Nephron (organoid): ENCODE data around the gene NEFH.
A peak's percentile ranks its signal among the peaks of the same experiment; 100 is the strongest.

Experiments
- H3K27ac Mint-ChIP-seq, 3 experiments: 2 replicates each; pipeline ENCODE4 v1.8.0; 2020; ENCODE audit warnings: mixed read lengths in 3 of 3, mild to moderate bottlenecking in 2 of 3, moderate library complexity in 1 of 3
- H3K27me3 Mint-ChIP-seq: 2 replicates; pipeline ENCODE4 v1.8.0; 2021; ENCODE audit warnings: low read depth, mild to moderate bottlenecking, moderate library complexity, mixed read lengths
- H3K36me3 Mint-ChIP-seq: 2 replicates; pipeline ENCODE4 v1.8.0; 2020; ENCODE audit warnings: low read depth, mixed read lengths
- H3K4me1 Mint-ChIP-seq: 2 replicates; pipeline ENCODE4 v1.8.0; 2020; ENCODE audit warnings: mixed read lengths
- H3K4me3 Mint-ChIP-seq, 3 experiments: 2 replicates each; pipeline ENCODE4 v1.8.0; 2020; ENCODE audit warnings: mild to moderate bottlenecking in 3 of 3, mixed read lengths in 3 of 3, moderate library complexity in 2 of 3
- H3K9me3 Mint-ChIP-seq: 2 replicates; pipeline ENCODE4 v1.8.0; 2020; ENCODE audit warnings: mixed read lengths
- CTCF ChIP-seq, 3 experiments: fragments of 200-600 bp; sonication (generic); IDR thresholded peaks; one replicate each; pipeline ENCODE4 v1.5.0; 2021; ENCODE audit warnings: antibody characterized with exemption in 3 of 3; ENCODE audit not compliant: unreplicated experiment in 3 of 3

Gene NEFH

GRCh38 chr22:29470159-29470855, 9.7 kb upstream of the NEFH start:
- no peak overlapping the region for H3K27ac Mint-ChIP-seq
- H3K36me3 Mint-ChIP-seq, result no peaks in the 10 kb centered on the region
- H3K9me3 Mint-ChIP-seq, result no peaks in the 10 kb centered on the region
- H3K4me1 Mint-ChIP-seq, result peaks cover 5% of the 10 kb centered on the region
- H3K4me3 Mint-ChIP-seq, result peak overlapping the region; percentile 54 to 68 (median 60)
- H3K27me3 Mint-ChIP-seq, result peaks cover 69% of the 10 kb centered on the region
- peak; percentile 86 to 97 (median 96) for TF ChIP-seq CTCF (IDR thresholded peaks at IDR 0.05; ENCODE audit: unreplicated experiment in 3 of 3)

GRCh38 chr22:29473001-29473400, 7.0 kb upstream of the NEFH start:
- Mint-ChIP-seq H3K36me3 (no peaks in the 10 kb centered on the region), H3K9me3 (no peaks in the 10 kb centered on the region), H3K27me3 (peaks cover 77% of the 10 kb centered on the region), H3K27ac (no peak overlapping the region), H3K4me1 (peaks cover 5% of the 10 kb centered on the region), H3K4me3 (no peak overlapping the region)
- TF ChIP-seq CTCF (IDR thresholded peaks at IDR 0.05; ENCODE audit: unreplicated experiment in 3 of 3), result no peak

GRCh38 chr22:29475550-29475949, 4.5 kb upstream of the NEFH start:
- no peak for TF ChIP-seq CTCF (IDR thresholded peaks at IDR 0.05; ENCODE audit: unreplicated experiment in 3 of 3)
- H3K9me3 Mint-ChIP-seq, result no peaks in the 10 kb centered on the region
- no peak overlapping the region for H3K4me3 Mint-ChIP-seq
- no peaks in the 10 kb centered on the region for H3K36me3 Mint-ChIP-seq
- no peak overlapping the region for H3K27ac Mint-ChIP-seq
- H3K27me3 Mint-ChIP-seq, result peaks cover 72% of the 10 kb centered on the region
- peaks cover 15% of the 10 kb centered on the region for H3K4me1 Mint-ChIP-seq

GRCh38 chr22:29476116-29476515, 3.9 kb upstream of the NEFH start:
- Mint-ChIP-seq H3K9me3 (no peaks in the 10 kb centered on the region), H3K4me1 (peaks cover 16% of the 10 kb centered on the region), H3K36me3 (no peaks in the 10 kb centered on the region), H3K27me3 (peaks cover 70% of the 10 kb centered on the region), H3K4me3 (no peak overlapping the region), H3K27ac (no peak overlapping the region)
- TF ChIP-seq CTCF (IDR thresholded peaks at IDR 0.05; ENCODE audit: unreplicated experiment in 3 of 3), result no peak

GRCh38 chr22:29477723-29478318, 2.2 kb upstream of the NEFH start:
- H3K27me3 Mint-ChIP-seq, result peaks cover 69% of the 10 kb centered on the region

More at GRCh38 chr22:29477723-29478318, 2.2 kb upstream of the NEFH start:
- Mint-ChIP-seq H3K4me3 (peak overlapping the region; percentile 39 to 59 (median 40)), H3K4me1 (peaks cover 26% of the 10 kb centered on the region), H3K9me3 (no peaks in the 10 kb centered on the region), H3K27ac (no peak overlapping the region), H3K36me3 (no peaks in the 10 kb centered on the region)
- no peak for TF ChIP-seq CTCF (IDR thresholded peaks at IDR 0.05; ENCODE audit: unreplicated experiment in 3 of 3)
